Activated naive CD8-positive, alpha-beta T cell treated with anti-CD3 and anti-CD28 coated beads, Interleukin-2, amount 50 U/mL, for 16 hours (primary cell): ENCODE results near the gene TTI1.
"Not testable (repeated sequence)": the region's sequence is repeated elsewhere in the genome, so short reads cannot be mapped to it uniquely, and the experiment has no call there.

ENCODE experiments used
- DNase-seq: peaks from one replicate; pipeline ENCODE4 v3.0.0-alpha.2; 2020; ENCODE audit warnings: low read depth, low spot score

Gene TTI1

DNA sequence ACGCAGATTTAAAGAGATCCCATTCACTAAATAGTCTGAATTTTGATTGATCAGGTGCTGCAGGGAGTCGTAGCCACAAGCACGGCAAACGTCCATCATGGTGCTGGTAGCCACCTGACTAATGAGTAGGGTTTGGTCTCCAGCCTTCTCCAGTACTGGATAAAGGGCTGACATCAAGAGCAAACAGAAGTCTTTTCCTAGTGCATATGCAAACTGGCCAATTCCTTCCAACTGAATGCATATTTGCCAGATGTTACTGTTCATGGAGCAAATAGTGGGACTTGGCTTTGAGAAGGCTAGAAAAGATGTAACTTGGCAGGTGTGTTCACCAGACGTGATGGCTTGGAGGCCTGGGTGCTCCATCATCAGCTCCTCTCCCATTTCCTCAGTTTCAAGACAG is 21.6 kb downstream of the TTI1 start:
- DNase-seq = no peak

DNA sequence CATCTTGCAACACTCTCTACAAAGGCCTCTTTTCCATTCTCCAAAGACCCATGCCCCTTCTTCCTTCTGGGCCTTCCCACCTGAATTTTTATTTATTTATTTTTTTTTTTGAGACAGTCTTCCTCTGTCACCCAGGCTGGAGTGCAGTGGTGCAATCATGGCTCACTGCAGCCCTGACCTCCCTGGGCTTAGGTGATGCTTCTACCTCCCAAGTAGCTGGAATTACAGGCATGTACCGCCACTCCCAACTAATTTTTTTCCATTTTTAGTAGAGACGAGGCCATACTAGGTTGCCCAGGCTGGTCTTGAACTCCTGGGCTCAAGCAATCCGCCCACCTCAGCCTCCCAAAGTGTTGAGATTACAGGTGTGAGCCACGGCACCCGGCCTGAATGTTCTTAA is 23.8 kb downstream of the TTI1 start:
- not testable (repeated sequence) for DNase-seq

DNA sequence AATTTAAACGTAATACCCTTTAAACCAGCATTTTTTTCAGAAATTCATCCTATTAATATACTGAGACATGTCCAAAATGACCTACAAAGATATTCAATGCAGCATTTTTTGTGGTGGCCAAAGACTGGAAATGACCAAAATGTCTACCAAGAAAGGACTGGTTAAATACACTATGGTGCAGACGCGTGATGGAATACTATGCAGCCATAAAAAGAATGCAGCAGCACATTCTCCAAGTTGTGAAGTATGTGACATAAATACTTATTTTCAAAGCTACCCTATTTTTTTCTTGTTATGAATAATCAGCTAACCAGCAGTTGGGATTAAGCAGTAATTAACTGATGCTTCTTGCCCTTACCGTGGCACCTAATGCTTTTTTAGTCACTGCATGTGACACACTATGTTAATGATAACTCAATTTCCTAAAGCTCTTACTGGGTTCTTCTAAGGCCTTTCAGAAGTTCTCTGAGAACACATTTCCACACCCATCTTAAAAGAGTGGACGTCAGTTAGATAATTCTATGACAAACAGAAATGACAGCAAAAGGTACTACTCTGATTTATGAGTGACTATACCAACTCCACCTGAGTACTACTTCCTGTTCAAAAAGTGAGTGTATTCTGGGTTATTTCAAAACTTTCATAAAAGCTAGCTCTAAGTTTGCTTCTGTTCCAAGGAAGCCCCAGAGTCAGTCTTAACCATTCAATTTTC is 24.9 kb downstream of the TTI1 start:
- no peak for DNase-seq

DNA sequence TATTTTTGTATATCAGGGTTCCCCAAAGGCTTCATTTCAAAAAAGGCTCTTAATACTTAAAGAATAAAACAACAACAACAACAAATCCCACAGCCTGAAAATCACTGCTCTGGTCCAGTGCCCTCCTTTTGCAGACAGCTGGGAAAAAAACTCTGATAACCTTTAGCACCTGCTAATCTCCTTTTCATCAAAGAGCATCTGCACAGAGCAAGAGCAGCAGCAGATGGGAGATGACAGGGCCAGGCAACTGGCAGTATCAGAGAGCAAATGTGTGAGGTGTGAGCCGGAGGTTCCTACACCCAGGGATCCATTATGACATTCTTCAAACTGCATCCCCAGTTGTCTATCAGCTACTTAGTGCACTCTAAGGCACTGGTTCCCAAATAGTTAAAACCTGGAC is 25.7 kb downstream of the TTI1 start:
- DNase-seq = no peak

- no peak for DNase-seq
Measured at GRCh38 chr20:38005903-38006302, 27.4 kb downstream of the TTI1 start.

GRCh38 chr20:38004416-38004815 is 28.8 kb downstream of the TTI1 start:
- no peak for DNase-seq

GRCh38 chr20:38002422-38002821 is 30.8 kb downstream of the TTI1 start:
- no peak for DNase-seq

DNA sequence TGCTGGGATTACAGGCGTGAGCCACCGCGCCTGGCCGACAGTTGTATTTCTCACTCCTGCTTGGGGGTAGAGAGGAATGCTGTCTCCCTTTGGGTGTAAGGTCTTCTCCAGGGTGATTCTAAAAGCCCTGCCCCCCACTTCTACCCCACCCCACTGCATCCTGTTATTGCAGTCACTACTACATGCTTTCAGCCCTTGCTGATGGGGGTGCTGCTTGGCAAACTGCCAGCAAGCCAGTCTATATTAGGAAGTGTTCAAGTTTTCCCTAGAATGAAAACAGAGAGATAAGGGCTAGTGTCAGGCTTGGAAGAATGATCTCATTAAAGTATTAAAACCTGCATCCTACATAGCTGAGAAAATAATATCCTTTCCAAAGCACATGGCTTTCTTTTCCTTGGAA is 31.3 kb downstream of the TTI1 start:
- no peak for DNase-seq

DNA sequence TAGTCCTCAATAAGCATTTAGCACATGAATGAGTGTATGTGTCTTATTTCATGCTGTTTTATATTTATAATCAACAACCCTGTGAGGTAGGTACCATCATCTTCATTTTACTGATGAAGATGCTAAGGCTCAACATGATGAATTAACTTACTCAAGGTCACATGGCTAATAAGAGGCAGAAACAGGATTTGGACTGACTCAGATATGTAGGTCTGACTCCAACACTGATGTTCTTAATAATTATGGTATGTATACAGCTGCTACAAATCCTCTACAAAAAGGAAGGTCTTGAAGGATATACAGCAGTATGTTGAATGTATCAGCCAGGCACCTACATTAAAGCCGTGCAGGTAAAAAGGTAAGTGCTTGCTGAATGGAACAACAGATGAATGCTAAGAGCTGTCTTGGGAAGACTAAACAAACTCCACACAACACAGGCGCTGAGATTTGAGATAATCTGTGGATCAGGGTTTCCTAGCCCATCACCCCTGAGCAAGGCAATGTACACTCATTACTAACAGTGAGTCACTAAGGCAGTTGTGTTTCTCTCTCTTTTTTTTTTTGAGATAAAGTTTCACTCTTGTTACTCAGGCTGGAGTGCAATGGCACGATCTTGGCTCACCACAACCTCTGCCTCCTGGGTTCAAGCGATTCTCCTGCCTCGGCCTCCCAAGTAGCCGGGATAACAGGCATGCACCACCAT is 31.9 kb downstream of the TTI1 start:
- no peak for DNase-seq

DNA sequence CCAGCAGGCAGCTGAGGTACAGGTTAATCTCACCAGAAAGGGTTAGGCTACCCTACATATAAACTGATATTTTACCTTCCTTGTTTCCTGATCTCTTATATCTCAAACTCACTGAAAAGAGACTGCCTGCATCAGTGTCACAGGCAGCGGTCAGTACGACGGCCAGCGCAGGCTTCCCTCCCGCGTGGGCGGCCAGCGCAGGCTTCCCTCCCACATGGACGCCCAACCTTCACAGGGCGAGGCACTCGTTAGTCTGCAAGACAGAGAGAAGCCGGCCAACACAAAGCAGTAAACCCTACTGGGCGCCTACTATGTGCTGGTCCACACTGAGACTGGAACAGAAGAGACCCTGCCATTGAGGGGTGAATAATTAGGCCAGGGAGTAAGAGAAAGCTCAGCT is 33.0 kb downstream of the TTI1 start:
- no peak for DNase-seq

GRCh38 chr20:37999526-38000263 is 33.6 kb downstream of the TTI1 start:
- no peak for DNase-seq

GRCh38 chr20:37997516-37997915 is 35.7 kb downstream of the TTI1 start:
- no peak for DNase-seq

DNA sequence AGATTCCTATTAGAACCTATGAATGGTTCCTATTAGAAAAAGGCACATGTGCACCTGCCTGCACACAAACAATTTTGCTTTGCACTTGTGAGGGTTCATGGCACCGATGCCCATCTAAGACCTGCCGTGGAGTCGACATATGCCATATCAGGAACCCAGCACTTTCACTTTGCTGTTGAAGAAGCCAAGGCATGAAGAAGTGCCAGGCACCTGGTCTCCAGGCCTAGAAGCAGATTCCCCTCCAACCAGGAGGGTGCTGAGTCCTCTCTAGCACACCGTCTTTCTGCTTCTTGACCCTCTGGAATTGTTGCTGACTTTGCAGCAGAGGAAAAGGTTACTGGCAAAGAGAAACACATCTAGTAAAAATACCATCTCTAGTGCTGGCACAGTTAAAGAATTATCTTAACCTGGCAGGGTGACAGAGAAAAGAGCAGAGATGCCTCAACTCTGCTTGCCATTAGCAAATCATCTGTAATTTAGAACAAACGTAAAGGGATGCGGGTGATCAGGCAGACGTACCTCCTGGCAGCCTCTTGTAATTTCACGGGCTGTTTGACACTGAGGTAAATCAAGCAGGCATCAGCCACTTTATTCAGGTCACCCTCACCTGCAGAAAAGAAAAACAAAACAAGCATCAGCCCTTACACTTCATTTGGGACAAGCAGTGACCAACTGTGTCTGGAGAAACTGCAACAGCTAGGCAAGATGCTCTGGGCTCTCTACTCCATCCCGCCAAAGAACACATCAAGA is 37.2 kb downstream of the TTI1 start:
- DNase-seq = no peak

GRCh38 chr20:37994512-37994911 is 38.7 kb downstream of the TTI1 start:
- DNase-seq = no peak

DNA sequence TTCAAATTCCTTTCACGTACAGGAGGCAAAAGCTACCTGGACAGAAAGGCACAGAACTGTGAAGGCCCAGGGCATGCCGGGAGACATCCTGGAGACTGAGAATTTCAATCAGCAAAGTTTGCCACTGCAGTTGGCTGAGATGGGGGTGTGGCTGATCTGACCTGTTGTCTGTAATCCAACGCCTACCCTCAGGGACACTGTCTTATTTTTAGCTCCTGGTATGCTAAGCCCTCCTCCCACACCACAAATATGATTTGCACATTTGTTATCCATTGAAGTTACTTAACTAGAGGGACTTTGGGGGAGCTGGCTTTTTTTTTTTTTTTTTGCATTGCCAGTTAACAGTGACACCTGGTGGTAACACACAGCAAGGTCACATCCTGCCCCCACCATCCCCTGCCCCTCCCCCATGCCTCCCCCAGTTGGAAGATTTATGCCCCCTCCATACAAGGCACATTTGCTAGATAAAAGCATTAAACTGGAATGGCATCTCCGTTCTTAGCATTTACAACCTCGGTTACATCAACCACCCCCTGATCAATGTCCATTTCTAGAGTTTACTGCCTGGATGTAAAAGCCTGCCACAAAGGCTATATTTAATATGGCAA is 40.4 kb downstream of the TTI1 start:
- DNase-seq = no peak

GRCh38 chr20:37991908-37992307 is 41.3 kb downstream of the TTI1 start:
- DNase-seq = no peak

DNA sequence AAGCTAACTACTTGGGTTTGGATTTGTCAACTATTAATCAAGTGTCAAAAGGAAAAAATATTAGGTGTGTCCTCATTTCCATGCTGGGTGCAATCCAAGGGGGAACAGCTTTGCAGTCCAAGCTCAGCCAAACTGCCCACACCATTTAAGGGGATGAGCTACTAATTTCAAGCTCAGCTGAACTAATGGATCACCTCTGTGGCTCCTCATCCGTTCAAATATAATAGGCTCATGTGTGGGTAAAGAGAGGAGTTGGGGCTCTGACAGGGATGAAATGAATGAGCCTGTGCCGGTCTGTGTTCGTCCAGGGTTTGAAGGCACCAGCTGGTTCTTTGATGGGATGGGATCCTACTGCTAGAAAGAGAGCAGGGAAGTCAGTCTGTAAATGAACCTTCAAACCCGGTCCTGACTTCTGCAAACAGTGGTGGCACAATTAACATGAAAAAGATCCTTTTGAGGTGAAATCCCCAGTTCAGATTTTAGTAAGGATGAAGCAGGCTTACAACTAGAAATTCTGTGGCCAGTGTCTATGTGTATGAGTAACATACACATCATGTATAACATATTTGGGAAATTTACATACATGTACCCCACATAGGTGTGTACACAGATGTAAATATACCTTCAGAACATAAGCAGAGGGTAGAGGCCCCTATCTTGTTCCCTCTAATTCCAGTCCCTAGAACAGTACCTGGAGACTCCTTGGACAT is 41.9 kb downstream of the TTI1 start:
- DNase-seq = no peak

GRCh38 chr20:37990571-37991151 is 42.6 kb downstream of the TTI1 start:
- no peak for DNase-seq

DNA sequence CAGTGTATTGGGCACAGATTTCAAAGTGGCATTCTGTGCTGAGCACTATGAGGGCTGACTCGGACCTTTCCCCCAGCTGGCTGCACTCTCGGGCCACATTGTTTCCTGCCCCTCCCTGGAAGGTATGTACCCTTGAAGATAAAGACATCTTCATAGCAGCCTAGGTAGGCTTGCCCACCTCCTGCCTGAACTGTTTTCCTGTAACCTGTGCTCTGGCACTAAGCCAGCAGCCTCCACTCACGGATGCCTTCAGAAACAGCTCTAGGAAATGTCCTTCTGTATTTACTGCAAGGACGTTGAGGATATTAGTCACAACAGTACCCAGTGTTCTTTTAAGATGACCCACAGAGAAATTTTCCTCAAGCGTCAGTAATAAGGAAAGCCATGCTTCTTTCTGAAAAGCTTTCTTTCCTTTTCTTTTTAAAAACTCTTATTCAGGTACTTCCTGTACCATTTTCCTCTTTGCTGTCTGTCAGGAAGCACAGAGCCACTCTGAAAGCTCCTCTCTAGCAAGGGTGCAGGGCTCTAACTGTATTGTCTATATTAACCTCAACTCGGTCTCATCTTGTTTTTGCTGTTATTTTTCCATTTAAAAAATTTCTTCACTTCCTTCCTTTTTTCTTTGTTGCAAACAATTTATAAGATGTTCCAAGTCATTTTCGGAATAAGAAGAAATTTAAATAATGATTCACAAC is 43.5 kb downstream of the TTI1 start:
- DNase-seq = no peak
